Nucleus accumbens (tissue), 56 donors: ENCODE results near the gene PVALEF.

Experiments used
- DNase-seq, 56 donors: peaks; one replicate each; lab custom pipeline; 2025; lab: John Stamatoyannopoulos, UW

Gene PVALEF

DNA sequence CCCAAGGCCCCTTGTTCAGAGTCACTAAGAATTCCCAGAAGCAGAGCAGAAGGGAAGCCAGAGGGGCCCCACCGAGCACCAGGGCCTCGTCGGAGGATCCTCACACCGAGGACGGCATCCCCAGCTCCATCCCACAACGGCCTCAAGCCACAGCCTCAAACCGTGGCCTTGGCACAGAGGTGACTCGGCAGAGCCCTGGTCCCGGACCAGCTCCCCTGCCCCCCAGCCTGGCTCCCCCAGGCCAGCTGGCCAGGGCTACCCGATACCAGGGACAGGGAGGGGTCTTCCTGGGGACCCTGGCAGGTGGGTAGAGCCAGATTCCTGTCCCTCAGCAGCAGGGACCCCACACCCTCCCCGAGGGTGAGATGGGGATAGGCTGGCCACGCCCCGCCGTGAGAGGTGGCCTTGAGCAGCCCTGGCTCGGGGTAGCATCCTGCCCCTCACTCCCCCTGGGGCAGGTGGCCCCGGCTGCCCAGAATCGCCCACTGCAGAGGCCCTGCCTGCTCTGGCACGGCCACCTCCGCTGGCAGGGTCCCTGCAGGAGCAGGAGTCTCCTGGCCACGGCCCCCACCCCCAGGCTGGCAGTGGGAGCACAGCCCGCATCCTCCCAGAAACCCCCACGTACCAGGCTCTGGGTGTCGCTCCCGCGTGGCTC is 5.6 kb upstream of the PVALEF start:
- no peak for DNase-seq

GRCh38 chr17:81160306-81160705 is 5.0 kb upstream of the PVALEF start:
- DNase-seq, result peak in 16 of 56 donors; percentile 7 to 59 (median 22)

DNA sequence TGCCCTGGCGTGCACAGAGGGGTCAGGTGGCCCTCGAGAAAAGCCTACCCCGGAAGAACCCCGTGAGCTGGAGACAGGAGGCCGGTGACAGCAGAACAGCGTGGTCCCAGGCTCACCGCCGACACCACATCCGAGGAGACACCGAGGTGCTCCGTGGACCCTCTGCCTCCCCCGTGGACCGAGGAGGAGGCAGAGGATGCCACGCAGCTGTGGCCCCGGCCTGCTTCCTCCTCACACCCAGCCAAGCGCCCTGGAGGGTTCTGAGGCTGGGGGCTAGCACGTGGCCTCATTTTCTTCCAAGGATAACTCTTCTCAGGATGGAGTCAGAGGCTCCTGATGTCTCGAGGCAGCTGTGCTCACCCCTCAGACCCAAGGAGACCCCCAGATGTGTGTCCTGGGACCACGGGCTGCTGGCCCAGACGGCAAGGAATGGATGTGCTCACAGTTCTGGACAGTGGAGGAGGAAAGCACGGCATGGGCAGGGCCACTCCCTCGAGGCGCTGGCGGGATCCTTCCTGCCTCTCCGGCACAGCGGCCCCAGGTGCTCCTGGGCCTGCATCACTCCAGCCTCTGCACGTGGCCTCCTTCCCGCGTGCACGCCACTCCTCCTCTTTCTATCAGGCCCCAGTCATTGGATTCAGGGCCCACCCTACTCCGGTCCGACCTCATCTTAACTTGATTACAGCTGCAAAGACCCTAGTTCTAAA is 4.4 kb upstream of the PVALEF start:
- DNase-seq, result no peak

DNA sequence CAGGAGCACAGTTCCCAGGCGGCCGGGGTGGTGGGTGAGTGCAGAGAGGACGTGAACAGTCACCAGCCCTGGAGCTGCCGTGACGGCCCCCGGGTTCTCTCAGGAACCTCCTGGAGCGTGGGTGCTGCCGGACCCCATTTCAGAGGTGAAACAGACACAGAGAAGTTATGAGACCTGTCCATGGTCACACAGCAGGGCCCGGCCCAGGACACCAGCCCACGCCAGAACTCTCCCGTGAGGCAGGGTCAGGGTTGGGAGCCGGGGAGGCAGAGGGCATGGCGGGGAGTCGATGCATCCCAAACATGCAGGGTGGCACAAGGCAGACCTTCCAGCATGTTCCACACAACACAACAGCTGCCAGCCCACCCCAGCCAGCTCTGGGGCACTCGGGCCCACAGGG is 3.8 kb upstream of the PVALEF start:
- no peak for DNase-seq

DNA sequence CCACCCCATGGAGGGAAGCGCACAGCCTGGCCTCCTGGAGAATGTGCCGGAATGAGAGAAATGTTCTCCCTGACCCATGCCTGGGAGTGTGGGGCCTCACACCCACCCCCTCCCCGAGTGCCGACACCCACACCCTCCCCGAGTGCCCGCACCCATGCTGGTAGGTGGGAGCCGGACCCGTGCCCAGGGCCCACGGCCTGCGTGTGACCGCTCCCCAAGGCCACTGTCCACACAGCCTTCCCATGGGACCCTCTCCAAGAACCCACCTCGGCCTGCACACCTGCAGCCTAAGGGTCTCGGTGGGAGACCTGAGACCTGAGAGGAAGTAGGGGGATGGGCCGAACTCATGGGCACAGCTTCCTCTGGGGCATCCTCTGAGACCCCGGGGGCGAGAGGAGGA is 3.3 kb upstream of the PVALEF start:
- DNase-seq, result no peak

DNA sequence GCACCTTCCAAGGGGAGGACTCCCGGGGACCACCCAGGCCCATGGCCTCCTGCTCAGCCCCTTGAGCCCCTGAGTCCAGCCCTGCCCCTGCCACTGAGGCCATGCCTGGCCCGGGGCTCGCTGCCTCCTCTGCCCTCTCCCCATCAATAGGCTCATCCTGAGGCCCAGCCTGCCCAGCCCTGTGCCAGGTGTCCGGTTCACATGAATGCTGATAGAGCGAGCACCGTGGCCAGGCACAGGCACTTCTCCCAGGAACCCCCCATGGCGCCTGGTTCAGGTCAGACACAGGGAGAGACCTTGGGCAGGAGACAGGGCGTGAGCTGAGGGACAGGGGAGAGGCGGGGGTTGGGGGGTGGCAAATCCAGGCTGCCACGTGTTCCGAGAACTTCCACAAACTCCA is 2.8 kb upstream of the PVALEF start:
- DNase-seq, result no peak

DNA sequence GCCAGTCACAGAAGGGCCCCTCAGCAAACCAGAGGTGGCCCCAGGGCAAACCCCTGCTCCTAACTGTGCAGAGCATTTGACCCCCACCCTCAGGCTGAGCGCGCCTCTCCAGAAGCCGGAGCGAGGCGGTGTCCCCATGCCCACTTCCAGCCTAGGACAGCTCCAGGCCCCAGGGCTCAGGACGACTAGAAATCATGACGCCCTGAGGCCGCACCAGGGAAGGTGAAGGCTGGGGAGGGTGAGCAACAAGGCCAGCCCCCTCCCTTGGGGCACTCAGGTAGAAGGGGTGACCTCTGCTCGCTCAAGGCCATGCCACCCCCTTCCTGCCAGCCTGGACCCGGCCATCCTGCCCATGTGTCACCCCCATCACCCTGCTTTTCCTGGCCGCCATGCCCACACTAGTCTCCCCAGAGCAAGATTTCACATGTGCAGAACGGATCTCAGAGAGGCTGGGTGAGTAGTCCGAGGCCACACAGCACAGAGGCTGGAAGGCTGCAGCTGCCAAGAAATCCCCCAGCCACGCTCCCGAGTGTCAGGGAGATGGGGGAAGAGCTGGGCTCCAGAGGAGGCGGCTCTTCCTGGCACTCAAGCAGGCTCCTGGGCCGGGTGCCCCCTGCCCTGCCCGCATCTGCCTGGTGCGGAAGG is 2.1 kb upstream of the PVALEF start:
- DNase-seq, result no peak

GRCh38 chr17:81163703-81164370 is 1.5 kb upstream of the PVALEF start:
- DNase-seq, result peak in 1 of 56 donors; percentile 28

DNA sequence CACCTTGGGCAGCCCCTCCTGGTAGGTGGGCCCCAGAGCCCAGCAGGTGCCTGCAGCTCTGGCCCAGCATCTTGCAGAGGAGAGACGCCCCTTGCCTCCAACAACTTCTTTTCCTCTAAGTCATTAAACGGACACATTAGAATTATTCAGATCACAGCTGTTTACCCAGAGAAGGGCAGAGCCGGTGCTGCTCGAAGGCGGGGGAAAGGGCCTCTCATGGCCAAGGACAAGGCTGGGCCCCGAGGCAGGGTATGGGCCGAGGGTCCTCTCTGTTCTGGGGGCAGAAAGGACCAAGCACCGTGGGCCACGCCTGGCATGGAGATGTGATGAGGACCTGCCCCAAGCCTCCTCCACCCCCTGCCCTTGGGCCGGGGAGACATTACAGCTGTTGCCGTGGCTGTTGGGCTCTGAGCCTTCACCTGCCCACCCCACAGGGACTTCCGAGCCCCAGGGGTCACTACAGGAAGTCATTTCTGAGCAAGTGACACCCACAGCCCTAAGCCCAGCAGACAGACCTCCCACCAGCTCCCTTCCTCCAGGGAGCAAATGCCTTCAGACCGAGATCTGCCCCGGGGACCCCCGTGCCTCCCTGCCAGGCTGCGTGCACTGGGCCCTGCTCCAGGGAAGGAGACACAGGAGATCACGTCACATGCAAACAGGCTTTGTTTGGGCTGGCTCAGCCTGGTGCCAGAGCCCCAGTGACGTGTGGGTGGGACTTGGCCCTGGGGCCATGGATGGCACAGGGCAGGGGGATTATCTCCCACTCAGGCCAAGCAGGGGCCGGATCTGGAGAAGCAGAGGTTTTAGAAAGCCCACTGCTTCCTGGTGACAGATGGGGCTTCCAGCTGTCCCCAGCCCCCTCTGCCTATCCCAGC is 699 bp upstream of the PVALEF start:
- DNase-seq, result peak in 50 of 56 donors; percentile 23 to 88 (median 63)

DNA sequence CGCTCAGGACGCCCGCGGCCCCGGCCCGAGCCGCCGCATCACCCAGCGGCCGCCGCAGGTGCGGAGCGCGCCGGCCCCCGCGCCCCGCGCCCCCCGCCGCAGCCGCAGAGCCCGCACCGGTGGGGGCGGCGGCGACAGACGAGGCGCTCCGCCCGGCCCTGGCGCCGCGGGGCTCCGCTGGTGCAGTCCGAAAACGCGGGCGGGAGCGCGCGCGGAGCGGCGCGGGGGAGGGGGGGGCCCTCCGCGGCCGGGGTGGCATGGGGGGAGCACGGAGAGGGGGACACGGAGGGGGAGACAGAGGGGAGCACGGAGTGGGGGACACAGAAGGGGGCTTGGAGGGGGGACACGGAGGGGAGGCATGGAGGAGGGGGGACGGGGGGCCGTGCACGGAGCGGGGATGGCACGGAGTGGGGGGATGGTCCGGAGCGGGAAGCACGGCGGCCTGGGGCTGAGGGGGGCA is 756 bp downstream of the PVALEF start, which contains the start of gene AATK:
Gene AATK, minus strand, starts transcription at position 189 of the 460 bp plus-strand sequence. CDS start 229 bp downstream, outside the sequence.
- peak in 7 of 56 donors; percentile 16 to 40 (median 36) for DNase-seq

DNA sequence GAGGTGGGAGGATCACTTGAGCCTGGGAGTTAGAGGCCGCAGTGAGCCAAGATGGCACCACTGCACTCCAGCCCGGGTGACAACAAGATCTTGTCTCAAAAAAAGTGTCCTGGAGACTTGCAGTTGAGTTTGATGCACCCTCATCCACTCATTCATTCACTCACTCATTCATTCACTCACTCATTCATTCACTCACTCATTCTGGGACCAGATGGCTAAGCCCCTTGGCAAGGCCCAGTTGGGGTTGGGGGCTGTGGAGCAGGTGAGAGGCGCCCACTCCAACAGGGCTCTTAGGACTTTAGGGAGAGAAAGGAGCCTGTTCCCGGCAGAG is 1.9 kb downstream of the PVALEF start:
- DNase-seq, result no peak

DNA sequence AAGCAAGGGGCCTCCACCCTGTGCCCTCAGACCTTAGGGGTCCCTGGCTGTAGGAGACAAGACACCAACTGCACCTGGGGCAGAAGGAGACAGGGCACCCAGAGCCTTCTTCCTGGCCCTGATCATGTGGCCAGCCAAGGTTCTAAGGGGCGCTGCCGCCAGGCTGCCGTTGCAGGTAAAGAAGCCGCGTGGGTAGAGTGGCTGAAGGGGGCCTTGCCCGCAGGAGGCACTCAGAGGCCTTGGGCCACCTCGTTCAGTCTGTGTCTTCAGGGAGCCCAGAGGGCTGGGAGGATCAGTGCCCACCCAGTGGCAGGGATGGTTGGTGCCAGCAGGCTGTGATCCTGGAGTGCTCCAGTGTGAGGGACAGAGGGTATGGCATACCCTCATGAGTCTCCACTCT is 2.3 kb downstream of the PVALEF start:
- DNase-seq, result no peak

DNA sequence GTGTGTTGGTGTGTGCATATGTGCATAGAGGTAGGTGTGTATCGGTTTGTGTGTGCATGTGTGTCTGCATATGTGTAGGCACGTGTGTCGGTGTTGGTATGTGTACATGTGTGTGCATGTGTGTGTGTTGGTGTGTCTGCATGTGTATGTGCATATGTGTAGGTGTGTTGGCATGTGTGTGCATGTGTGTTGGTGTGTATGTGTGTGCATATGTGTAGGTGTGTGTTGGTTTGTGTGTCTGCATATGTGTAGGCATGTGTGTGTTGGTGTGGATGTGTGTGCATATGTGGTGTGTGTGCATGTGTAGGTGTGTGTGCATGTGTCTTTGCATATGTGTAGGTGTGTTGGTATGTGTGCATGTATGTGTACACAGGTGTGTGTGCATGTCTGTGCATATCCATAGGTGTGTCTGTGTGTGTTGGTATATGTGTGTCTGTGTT is 4.6 kb downstream of the PVALEF start:
- DNase-seq, result no peak

DNA sequence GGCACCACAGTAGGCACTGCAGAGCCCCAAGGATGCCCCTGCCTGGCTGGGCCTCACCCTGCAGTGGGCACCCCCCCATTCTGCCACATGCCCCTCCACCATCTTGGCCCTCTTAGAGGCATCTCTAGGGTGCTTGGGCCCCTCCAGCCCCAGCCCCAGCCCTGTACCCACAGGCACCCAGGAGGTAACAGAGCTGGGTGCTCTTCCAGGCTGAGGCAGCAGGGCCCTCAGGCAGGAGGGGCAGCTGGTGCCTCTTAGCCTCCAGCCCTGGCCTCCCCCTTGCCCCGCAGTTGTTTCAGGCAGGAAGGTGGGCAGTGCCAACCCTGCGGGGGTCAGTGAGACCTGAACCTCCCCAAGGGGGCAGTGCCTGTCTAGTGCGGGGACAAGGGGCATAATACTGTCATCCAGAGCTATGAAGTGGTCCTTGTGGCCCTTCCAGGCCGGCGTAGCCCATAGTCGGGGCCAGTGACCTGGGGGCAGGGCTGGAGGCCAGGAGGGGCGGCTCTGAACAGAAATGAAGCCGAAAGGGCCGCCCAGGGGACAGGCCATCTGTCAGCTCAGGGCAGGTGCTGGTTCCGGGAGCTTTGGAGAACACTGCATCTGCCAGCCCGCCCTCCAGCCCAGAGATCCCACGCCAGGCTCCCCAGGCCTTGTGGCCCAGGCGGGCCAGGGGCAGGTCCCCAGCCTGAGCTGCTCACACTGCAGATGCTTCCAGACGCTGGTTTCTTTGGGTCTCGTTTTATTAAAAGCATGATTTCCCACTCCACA is 5.6 kb downstream of the PVALEF start:
- DNase-seq, result no peak

GRCh38 chr17:81171941-81172340 is 6.6 kb downstream of the PVALEF start:
- no peak for DNase-seq

- no peak for DNase-seq
Observed at GRCh38 chr17:81173052-81173761, 7.9 kb downstream of the PVALEF start.

DNA sequence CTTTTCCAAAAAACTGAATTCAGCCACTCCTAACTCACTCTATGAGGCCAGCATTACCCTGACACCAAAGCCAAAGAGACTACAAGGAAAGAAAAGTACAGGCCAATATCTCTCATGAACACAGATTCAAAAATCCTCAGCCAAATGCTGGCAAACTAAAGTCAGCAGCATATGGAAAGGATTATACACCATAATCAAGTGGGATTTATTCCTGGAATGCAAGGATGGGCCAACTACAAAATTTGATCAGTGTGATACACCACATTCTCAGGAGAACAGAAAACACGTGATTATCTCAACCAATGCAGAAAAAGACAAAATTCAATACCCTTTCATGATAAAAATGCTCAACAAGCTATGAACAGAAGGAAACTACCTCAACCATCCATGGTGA is 8.5 kb downstream of the PVALEF start:
- DNase-seq, result no peak

- no peak for DNase-seq
Observed at GRCh38 chr17:81176666-81177065, 11.4 kb downstream of the PVALEF start.
